ENCODE measurements around the gene IL11RA.

Gene IL11RA

DNA sequence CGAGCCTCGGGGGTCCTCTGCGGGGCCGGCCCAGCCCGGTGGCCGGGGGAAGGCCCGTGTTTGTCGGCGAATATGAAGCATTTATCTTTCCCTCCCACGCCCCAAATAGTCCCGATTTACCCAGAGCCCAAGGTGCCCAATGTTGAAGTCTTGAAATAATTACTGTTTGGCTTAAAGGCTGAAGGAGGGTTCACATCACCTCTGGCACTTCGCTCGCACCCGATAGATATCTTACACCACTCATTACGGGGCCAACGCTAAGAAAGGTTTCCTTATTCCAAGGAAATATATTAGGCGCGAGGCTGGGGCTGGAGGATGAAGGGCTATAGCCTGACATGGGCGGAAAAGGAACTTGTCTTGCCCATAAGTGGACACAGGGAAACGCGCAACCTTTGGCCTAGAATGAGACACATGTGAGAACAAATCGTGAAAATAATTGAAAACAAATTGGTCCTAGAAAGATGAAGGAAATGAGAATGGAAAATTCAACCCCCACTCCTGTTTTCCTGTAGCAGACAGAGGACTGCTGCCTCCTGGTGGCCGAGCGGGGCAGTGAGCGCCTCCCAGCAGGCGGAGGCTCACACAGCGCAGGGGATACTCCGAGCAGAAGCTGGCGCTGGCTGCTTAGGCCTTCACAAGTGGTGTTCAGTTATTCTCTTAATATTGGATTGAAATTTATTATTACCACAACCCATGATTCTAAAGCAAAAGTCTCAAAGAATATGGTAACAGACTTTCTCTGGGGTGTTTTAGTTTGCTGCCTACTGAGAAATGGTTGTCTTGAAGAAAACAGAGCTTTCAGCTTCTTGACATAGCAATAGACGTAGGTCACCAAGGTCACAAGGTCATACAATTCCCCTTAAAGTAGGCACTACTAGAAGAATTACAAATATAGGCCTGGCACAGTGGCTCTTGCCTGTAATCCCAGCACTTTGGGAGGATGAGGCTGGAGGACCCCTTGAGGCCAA lies 50.1 kb downstream of the IL11RA start:
- H3K4me3 ChIP-seq (ENCODE audit: low read length): peak overlapping the region; percentile 66
- H3K36me3 ChIP-seq (ENCODE audit: control insufficient read depth, insufficient read depth, low read length): no peaks in the 10 kb centered on the region
- H3K27ac ChIP-seq (ENCODE audit: low read depth, low read length): peak overlapping the region; percentile 53
- peaks cover 3% of the 10 kb centered on the region for H3K4me1 ChIP-seq (ENCODE audit: control insufficient read depth, insufficient read depth, low read length)
- H3K9ac ChIP-seq (ENCODE audit: low read length): peak overlapping the region; percentile 45
- H3K27me3 ChIP-seq (ENCODE audit: control insufficient read depth, insufficient read depth, low read length): no peaks in the 10 kb centered on the region

DNA sequence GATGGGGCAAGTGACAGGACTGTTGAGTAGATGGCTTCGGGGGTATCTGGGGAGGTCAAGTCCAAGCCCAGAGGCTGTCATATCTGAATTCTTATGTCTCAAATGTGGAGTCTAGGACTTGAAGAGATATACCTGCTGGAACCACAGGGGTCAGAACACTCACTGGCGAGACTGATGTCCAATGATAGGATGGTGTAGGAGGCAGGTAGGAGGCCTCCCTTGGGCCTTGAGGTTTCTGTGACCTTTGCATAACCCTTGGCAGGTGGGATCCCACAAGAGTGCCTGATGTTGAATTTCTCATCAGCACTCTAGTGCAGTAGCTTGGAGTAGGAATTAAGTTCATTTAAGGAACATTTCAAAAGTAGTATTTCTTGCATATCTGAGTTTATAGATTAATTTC lies 55.1 kb downstream of the IL11RA start:
- H3K9ac ChIP-seq (ENCODE audit: low read length): no peak overlapping the region
- no peak overlapping the region for H3K4me3 ChIP-seq (ENCODE audit: low read length)
- no peaks in the 10 kb centered on the region for H3K36me3 ChIP-seq (ENCODE audit: control insufficient read depth, insufficient read depth, low read length)
- H3K27me3 ChIP-seq (ENCODE audit: control insufficient read depth, insufficient read depth, low read length): no peaks in the 10 kb centered on the region
- no peak overlapping the region for H3K27ac ChIP-seq (ENCODE audit: low read depth, low read length)
- no peaks in the 10 kb centered on the region for H3K4me1 ChIP-seq (ENCODE audit: control insufficient read depth, insufficient read depth, low read length)

GRCh38 chr9:34709196-34709978 lies 57.4 kb downstream of the IL11RA start:
- Histone ChIP-seq H3K4me3 (ENCODE audit: low read length) (no peak overlapping the region), H3K27me3 (ENCODE audit: control insufficient read depth, insufficient read depth, low read length) (no peaks in the 10 kb centered on the region), H3K27ac (ENCODE audit: low read depth, low read length) (no peak overlapping the region)

GRCh38 chr9:34710023-34710422 lies 58.0 kb downstream of the IL11RA start, which contains the start of gene CCL21:
TSS of gene CCL21 (minus strand) at chr9:34710136. CDS start at chr9:34710066, 70 bp downstream.
- Histone ChIP-seq H3K27ac (ENCODE audit: low read depth, low read length) (no peak within 1 kb of the TSS), H3K4me3 (ENCODE audit: low read length) (no peak within 1 kb of the TSS)

More at GRCh38 chr9:34709196-34709978, 57.4 kb downstream of the IL11RA start:
- Histone ChIP-seq H3K36me3 (ENCODE audit: control insufficient read depth, insufficient read depth, low read length) (no peaks in the 10 kb centered on the region), H3K4me1 (ENCODE audit: control insufficient read depth, insufficient read depth, low read length) (no peaks in the 10 kb centered on the region), H3K9ac (ENCODE audit: low read length) (no peak overlapping the region)

More at GRCh38 chr9:34710023-34710422, 58.0 kb downstream of the IL11RA start, which contains the start of gene CCL21:
- Histone ChIP-seq H3K27me3 (ENCODE audit: control insufficient read depth, insufficient read depth, low read length) (no peaks in the 10 kb centered on the region), H3K9ac (ENCODE audit: low read length) (no peak within 1 kb of the TSS), H3K36me3 (ENCODE audit: control insufficient read depth, insufficient read depth, low read length) (no peaks in the 10 kb centered on the region), H3K4me1 (ENCODE audit: control insufficient read depth, insufficient read depth, low read length) (no peaks in the 10 kb centered on the region)
